ENCODE measurements around the gene MAPK10.

- TF ChIP-seq ZFX (IDR thresholded peaks at IDR 0.05; ENCODE audit: borderline replicate concordance) (no peak), CTCF (IDR thresholded peaks at IDR 0.05) (no peak)
Observed at GRCh38 chr4:86296865-86297264, 63.0 kb downstream of the MAPK10 start.

Data from 22Rv1 (cell line).